HG02678 (cell line): ENCODE results near the gene RABGAP1.
"Not testable (repeated sequence)": the region's sequence is repeated elsewhere in the genome, so short reads cannot be mapped to it uniquely, and the experiment has no call there.

ENCODE experiments used
- ATAC-seq: cut with Tn5 transposase; IDR thresholded peaks from one replicate; pipeline ENCODE4 v1.9.1; 2021; ENCODE audit warnings: mild to moderate bottlenecking, moderate library complexity; ENCODE audit not compliant: unreplicated experiment

Gene RABGAP1

DNA sequence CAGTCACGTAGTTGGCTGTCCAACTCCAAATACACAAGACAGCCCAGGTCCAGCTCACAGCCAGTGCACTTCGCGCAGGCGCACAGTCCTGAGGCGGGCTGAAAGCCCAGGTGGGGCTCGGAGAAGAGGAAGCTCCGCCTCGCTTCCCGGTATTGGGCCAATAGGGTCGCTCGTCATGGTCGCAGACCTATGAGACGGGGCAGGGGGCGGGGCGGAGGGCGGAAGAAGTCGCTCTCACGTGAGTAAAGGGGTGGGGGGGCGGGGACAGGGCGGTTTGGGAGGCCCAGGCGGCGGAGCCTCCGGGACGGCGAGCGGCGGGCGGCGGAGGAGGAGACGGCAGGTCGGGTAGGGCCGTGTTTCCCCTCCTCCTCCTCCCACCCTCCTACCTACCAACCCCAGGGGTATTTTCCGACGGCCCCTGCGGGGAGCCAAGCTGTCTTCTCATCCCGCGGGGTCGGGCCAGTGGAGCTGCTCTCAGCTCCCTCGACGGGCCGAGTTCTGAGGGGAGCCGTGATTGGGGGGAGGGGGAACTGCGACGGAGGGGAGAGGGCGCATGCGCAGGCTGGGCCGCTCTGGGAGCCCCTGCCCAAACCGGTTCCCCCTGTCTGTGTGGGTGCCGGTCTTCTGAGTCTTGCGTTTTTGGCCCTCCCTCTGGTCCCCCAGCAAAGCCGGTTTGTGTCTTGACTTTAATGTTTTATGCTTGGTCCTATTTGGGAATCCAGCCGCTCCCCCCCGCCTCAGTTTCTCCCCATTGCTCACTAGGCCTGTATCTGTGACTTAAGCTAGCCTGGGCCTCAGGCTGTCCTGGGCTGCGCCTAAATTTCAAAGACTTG is at the start of gene RABGAP1:
RABGAP1 (plus strand) TSS at position 272 of the 833 bp plus-strand sequence. CDS start 16,040 bp downstream, outside the sequence.
- peak; percentile 98 for ATAC-seq

DNA sequence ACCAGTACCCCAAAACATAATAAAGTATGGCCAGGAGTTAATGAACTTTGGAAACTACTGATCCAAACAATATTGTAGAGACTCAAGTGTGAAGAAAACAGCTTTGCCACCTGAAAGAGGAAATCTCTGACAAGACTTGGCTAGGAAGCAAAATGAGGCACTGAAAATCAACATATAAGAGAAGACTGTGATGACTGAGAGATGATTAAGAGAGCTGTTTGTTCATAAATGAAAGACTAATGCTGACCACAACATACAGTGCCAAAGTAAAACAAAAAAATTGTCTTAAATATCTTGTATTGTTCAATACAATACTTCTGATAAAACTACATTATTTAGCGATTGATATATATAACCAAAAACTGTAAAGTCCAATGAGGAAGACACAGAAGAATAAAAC is 42.9 kb upstream of the RABGAP1 start:
- ATAC-seq: no peak

- no peak for ATAC-seq
These were observed 40.0 kb upstream of the RABGAP1 start for GRCh38 chr9:122900791-122901190.

- peak; percentile 19 for ATAC-seq
These were observed 36.4 kb upstream of the RABGAP1 start for GRCh38 chr9:122904466-122904822.

DNA sequence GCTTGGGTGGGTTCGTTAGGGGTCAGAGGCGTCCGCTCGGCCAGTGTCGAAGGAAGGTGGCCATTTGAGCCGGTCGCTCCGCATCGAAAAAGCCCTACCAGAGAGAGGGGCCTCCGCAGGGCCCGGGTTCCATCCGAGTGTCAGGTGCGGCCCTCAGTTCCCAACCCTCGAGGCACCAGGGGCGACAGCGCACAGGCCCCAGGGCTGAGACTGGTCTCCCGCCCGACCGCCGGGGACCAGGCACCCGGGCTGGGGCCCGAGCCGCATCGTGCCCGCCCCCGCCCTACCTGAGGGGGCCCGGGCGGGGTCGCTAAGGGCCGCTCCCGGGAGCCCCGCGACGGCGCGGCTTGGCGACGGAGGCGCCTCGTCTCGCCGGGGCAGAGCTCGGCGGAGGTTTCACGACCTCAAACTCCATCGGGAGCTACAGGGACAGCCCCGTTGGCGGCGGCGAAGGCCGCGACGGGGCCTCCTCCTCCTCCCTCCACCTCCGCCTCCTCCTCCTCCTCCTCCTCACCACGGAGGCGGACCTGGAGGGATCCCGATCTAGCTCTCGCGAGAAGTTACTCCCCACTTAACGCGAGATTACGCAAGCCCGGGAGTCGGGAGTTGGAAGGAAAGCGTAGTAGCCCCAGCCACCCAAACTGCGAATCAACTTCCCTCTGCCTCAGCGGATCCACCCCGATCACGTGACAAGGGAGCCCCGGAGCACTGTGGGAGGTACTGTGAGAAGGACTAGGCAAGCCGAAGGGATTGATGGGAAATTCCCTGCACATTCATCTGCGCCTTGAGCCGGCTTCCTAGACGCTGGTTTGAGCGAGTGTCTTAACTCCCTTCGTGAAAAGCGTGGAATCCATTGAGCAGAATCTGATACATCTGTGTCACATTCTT is 35.8 kb upstream of the RABGAP1 start, which contains the start of gene RC3H2:
RC3H2 (minus strand) TSS at position 537 of the 888 bp plus-strand sequence. CDS start 7,850 bp downstream, outside the sequence.
- ATAC-seq: peak; percentile 83

DNA sequence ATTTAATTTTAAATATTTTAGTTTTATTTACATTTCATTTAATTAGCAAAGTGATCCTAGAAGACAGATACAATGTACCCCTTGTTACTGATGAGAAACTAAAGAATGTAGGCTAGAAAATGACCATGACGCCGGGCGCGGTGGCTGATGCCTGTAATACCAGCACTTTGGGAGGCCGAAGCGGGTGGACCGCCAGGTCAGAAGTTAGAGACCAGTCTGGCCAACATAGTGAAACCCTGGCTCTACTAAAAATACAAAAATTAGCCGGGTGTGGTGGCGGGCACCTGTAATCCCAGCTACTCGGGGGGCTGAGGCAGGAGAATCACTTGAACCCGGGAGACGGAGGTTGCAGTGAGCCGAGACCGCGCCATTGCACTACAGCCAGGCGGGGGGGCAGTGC is 34.7 kb upstream of the RABGAP1 start:
- not testable (repeated sequence) for ATAC-seq

DNA sequence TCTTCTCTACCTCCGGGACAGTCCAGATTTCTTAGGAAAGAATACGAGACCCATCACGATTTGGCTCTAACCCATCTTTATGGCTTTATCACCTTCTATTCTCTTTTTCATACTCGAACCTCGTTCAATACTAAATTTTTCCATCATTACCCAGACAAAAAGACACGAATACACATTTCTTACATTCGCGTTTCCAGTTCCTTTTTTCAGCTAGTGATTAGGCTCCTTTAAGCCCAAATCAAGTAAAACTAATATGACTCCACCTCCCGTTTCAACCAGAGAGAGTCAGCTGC is 28.2 kb upstream of the RABGAP1 start:
- no peak for ATAC-seq

- ATAC-seq: peak; percentile 98
These were observed 27.7 kb upstream of the RABGAP1 start, which contains the start of gene ZBTB6 for GRCh38 chr9:122912964-122913673. ZBTB6 (minus strand) TSS chr9:122913323; CDS start chr9:122912072, 1,251 bp downstream.

DNA sequence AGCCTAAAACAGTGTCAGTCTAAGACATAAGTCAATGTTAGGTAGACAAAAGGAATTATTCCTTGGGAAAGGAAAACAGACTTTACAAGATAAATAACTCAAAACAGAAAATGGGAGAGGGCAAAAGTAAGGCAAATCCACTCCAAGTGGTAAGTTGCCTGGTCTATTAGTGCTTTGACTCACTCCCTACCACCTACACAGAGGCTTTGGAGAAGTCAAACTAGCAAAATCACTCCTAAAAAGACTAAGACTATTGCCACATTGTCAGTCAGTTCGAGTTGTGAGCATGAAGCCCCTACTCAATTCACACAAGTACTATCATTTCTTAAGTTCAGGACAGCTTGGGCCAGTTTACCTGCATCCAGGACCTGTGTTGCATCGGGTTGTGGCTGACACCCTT is 22.5 kb upstream of the RABGAP1 start:
- no peak for ATAC-seq

- ATAC-seq: no peak
These were observed 18.1 kb upstream of the RABGAP1 start for GRCh38 chr9:122922713-122923112.

GRCh38 chr9:122923947-122924346 is 16.9 kb upstream of the RABGAP1 start:
- ATAC-seq: no peak

GRCh38 chr9:122929796-122930354 is 10.9 kb upstream of the RABGAP1 start:
- no peak for ATAC-seq

DNA sequence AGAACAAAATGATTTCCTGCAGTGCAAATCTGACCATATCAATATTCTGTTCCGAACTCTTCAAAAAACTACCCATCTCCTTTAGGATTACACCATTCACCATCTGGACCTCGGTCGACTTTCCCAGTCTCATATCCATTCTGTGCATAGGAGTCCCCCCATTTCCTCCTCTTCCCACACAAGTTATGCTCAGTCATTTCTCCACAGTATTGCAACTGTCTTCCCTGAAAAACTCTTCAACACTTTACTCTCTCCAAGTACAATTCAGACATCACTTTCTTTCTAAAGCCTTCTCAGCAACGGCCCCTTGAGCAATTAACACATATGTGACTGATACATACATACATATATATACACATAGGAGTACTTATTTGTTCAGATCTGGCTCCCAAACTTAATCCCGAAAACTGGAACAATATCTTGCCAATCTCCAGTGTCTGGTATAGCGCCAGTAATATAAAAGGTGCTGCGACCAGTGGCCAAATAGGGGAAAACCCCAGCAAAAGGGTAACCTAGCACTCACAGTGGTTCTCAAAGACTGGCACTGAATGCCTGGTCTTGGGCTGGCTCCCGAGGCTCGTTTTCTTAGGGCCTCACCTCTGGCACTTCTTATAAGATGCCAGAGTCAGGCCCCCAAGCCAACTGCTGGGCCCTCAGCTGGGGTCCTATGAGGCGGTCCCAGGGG is 10.1 kb upstream of the RABGAP1 start:
- peak; percentile 17 for ATAC-seq

GRCh38 chr9:122931226-122932121 is 9.3 kb upstream of the RABGAP1 start, which contains the start of gene ZBTB26:
ZBTB26 (minus strand) TSS chr9:122931512; CDS start chr9:122919934, 11,578 bp downstream.
- peak; percentile 98 for ATAC-seq

DNA sequence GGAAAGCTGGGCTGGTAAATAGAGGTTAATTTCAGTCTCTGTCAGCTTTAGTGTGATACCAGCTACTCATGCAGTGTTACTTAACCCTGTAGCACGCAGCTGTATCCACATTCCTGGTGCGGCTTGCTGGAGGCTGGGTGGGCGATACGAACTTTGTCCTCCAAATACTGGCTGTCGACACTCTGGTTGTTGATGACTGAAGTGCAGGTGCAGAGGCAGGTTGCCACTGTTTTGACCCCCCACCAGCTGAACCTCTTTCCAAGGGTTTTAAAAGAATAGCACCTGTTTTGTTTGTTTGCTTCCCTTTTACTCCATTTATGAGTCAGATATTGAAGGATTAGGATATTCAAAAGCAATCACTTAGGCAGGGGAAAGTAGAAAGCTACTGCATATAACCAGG is 4.4 kb upstream of the RABGAP1 start:
- no peak for ATAC-seq

GRCh38 chr9:122936883-122937282 is 3.9 kb upstream of the RABGAP1 start:
- ATAC-seq: no peak

GRCh38 chr9:122939601-122940000 is 1.2 kb upstream of the RABGAP1 start:
- no peak for ATAC-seq

DNA sequence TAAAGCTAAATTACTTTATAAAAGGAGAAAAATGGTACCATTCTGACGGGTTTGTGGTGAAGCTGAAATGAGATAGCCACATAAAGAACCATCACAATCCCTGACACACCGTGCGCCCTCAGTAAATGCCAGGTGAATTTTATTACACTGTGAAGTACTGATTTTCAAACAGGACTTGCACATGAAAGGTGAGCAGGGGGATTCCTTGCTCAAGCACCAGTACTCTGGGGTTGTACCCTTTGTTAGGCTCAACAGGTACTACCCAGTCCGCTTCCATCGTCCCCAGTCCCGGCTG is 419 bp upstream of the RABGAP1 start:
- ATAC-seq: no peak

DNA sequence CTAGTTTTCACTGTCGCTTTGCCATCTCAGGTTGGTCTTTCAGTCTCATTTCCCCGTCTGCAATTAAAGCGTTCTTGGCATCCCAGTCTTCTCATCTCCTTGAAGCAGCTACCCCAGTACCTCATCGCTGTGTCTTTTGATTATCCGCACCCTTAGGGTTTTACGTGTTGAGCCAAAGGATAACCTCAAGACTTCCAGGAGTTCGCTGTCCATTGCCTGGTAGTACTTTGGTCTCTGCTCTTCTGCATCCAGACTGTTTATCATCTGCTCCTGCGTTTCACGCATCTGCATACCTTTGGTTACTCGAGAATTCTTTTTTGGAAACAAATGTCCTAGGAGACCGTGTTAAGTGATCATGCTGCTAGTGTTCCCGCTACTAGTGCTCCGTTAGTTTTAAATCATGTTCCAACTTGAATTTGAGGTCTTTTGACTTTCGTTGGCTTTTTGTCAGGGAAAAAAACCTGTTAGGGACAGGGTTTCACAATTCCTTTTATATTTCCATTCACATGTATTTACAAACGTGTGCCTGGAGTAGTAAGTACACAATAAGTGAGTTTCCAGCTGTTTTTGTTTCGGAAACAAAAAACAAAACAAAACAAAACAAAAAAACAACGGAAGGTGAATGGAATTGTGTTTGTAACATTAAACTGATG is 888 bp downstream of the RABGAP1 start:
- ATAC-seq: no peak
